Fibroblast of lung (primary cell): Measurements from ENCODE around the gene ADAMTS17.

ENCODE experiments used
- EZH2 ChIP-seq: IDR thresholded peaks from 2 replicates; pipeline ENCODE4 v1.5.1; 2012; ENCODE audit warnings: low read length, control low read depth, mild to moderate bottlenecking; ENCODE audit errors: missing control alignments
- TF ChIP-seq, protein P1 (sequence below), 2 donors: IDR thresholded peaks in 1 of 2; conservative IDR thresholded peaks in 1 of 2; 1 replicate in 1 of 2; 2 replicates in 1 of 2; pipeline ENCODE4 v1.5.1; 2011 to 2012; ENCODE audit warnings: low read length in 2 of 2, control low read depth in 1 of 2, inconsistent platforms in 1 of 2, low read depth in 1 of 2, mild to moderate bottlenecking in 1 of 2

DNA sequence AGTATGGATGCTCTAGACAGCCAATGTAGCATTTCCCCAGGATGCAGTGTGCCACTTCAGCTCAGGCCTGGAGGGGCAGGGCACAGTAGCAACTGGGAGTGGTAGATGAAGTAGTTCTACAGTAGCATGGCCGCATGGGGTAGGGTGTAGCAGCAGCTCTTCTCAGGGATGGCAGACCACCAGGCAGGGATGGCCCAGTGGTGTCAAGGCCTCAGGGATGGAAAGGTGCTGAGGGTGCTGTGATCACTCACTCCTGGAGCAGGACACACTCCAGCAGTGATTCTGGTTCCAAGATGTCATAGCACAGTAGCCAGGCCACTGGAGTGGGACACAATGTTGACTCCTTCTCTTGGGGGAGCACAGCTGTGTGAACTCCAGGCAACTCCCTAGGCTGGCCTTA, 397.6 kb downstream of the ADAMTS17 start:
- TF ChIP-seq, protein P1, sequence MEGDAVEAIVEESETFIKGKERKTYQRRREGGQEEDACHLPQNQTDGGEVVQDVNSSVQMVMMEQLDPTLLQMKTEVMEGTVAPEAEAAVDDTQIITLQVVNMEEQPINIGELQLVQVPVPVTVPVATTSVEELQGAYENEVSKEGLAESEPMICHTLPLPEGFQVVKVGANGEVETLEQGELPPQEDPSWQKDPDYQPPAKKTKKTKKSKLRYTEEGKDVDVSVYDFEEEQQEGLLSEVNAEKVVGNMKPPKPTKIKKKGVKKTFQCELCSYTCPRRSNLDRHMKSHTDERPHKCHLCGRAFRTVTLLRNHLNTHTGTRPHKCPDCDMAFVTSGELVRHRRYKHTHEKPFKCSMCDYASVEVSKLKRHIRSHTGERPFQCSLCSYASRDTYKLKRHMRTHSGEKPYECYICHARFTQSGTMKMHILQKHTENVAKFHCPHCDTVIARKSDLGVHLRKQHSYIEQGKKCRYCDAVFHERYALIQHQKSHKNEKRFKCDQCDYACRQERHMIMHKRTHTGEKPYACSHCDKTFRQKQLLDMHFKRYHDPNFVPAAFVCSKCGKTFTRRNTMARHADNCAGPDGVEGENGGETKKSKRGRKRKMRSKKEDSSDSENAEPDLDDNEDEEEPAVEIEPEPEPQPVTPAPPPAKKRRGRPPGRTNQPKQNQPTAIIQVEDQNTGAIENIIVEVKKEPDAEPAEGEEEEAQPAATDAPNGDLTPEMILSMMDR (conservative IDR thresholded peaks at IDR 0.05 in 1 of 2, IDR thresholded peaks at IDR 0.05 in 1 of 2; ENCODE audit: low read depth in 1 of 2, low read length in 2 of 2) = no peak
- no peak for TF ChIP-seq EZH2
